Stimulated activated CD4-positive, alpha-beta T cell treated with anti-CD3 and anti-CD28 coated beads, Interleukin-1b, Interleukin-23, amount 100 ng/mL, for 4 hours (primary cell): ENCODE measurements around the gene PHKG2.
"Not testable (repeated sequence)": the region's sequence is repeated elsewhere in the genome, so short reads cannot be mapped to it uniquely, and the experiment has no call there.

ENCODE experiments used
- DNase-seq, 2 donors: peaks; one replicate each; pipeline ENCODE4 v3.0.0-alpha.2; 2020; ENCODE audit warnings: low read depth in 2 of 2

Gene PHKG2

GRCh38 chr16:30747799-30748633 lies at the start of gene PHKG2:
Gene PHKG2 (plus strand): TSS chr16:30748425. CDS start chr16:30748821, 396 bp downstream.
- DNase-seq: peak; percentile 73 to 94

DNA sequence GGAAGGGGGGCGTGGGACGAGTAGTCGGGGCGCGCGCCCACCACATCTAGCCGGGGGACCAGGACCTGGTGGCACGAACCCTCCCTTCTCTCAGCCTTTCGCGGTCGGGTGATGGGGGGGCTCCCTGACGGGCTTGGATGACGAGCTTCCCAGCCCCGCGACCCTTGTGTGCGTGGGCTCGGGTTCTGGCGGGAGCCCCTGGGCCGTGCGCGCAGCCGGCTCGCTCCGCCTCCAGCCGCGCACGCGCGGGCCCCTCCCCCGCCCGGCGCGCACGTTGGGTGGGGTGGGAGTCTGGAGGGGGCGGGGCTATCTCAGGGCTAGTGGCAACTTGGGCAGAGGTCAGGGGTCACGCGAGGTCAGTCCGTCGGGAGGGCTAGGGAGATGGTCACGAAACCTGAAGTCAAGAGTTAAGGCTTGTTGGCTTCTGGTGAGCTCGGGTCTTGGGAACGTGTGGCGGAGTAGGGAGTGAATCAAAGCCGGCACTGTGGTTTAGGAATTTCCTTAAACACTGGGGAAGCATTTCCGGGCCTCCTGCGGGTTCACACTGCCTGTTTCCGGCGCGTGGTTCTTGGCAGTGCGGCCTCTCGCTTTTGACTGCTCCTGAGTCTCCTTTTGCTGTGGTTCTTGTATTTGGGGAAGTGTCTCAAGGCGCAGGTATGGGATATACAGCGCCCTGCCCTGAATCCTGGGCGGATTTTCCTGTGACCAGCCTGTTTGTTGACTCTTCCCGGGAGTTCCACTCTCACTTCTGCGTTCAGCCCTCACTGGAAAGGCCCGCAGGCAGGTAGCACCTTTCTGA lies 49.2 kb upstream of the PHKG2 start, which contains the start of gene SRCAP:
TSS of gene SRCAP (plus strand) at position 356 of the 799 bp plus-strand sequence. CDS start 1,654 bp downstream, outside the sequence.
- peak; percentile 80 to 86 for DNase-seq

DNA sequence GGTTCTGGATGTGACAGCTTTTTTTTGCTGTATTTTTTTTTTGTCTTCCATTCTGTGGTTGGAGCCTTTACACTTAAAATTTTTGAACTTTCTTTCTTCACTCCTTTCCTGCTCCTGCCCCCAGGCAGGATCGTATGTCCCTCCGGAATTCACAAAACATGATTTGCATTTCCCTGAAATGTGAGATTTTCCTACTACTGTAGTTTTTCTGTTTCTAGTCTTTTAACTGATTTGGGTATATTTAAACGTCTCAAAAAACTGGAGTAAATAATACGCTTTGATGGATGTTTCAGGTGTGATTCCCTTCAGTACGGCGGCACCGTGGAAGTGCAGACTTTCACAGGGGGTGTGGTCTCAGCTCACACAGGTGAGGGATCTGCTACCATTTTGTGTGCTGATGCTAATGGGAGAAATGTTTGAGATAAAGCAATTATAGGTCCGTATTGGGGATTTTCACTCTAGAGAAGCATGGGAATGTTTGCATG lies 48.6 kb upstream of the PHKG2 start:
- no peak for DNase-seq

DNA sequence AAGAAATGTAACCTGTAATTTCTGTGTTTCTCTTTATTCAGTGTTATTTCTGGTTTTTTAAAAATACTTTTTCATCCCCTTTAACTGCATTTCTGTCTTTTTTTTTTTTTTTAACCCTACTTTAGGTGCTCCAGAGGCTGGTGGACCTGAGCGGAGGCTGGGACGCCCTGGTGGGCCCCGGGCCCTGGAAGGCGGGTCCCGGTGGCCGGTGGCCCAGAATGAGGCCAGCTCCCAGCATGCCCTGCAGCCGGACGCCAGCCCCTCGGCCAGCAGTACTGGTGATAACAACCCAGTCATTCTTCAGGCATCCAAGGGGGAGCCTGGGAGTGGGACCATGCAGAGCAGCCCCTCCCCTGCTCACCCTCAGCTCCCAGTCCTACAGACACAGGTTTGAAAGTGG lies 47.7 kb upstream of the PHKG2 start:
- DNase-seq: no peak

- no peak for DNase-seq
Measured at GRCh38 chr16:30700971-30701370, 47.3 kb upstream of the PHKG2 start.

GRCh38 chr16:30703071-30703470 lies 45.2 kb upstream of the PHKG2 start:
- not testable (repeated sequence) for DNase-seq

- no peak for DNase-seq
Measured at GRCh38 chr16:30703971-30704370, 44.3 kb upstream of the PHKG2 start.

- DNase-seq: no peak
Measured at GRCh38 chr16:30706046-30706445, 42.2 kb upstream of the PHKG2 start.

DNA sequence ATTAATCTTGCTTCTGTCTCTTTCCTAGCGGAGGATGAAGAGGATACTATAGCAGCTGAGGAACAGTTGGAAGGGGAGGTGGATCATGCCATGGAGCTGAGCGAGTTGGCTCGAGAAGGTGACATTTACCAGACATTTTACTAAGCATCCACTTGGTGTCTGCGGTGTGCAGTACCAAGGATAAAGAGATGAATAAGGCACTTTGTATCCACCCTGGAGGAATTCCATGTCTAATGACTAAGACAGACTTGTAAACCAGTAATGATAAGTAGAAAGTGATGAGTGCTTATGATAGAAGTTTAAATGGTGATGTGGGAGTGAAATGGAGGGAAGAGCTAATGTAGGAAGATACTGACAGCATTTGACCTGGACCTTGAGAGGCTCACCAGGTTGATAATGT lies 37.3 kb upstream of the PHKG2 start:
- no peak for DNase-seq

- no peak for DNase-seq
Measured at GRCh38 chr16:30711712-30712111, 36.5 kb upstream of the PHKG2 start.

- peak in 1 of 2 donors; percentile 30 for DNase-seq
Measured at GRCh38 chr16:30715750-30716445, 32.3 kb upstream of the PHKG2 start.

- no peak for DNase-seq
Measured at GRCh38 chr16:30720086-30720485, 28.1 kb upstream of the PHKG2 start.

- DNase-seq: no peak
Measured at GRCh38 chr16:30720694-30721093, 27.5 kb upstream of the PHKG2 start.

DNA sequence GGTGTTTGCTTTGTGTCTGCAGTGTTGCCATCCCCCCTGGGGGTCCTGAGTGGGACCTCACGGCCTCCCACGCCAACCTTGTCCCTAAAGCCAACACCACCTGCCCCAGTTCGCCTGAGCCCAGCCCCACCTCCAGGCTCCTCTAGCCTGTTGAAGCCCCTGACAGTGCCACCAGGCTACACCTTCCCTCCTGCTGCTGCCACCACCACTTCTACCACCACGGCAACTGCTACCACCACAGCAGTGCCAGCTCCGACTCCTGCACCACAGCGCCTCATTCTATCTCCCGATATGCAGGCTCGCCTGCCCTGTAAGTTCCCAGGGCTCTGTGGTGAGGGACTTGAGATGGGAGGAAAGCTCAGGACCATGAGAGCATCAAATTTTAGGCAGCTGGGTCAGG lies 27.1 kb upstream of the PHKG2 start:
- no peak for DNase-seq

GRCh38 chr16:30721606-30722005 lies 26.6 kb upstream of the PHKG2 start:
- no peak for DNase-seq

DNA sequence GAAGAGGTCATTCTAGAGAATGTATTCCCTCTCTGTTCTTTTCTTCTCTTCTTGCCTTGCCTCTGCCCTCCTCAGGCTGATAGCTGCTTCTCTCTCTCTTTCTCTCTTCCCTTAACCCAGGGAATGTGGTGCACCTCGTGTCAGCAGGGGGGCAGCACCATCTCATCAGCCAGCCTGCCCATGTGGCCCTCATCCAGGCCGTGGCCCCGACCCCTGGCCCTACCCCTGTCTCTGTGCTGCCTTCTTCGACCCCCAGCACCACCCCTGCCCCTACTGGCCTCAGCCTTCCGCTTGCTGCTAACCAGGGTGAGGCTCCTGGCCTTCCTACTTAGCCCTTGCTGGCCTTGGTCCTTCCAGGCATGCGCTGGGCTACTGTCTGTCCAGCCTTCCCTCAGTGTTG lies 25.8 kb upstream of the PHKG2 start:
- DNase-seq: no peak

DNA sequence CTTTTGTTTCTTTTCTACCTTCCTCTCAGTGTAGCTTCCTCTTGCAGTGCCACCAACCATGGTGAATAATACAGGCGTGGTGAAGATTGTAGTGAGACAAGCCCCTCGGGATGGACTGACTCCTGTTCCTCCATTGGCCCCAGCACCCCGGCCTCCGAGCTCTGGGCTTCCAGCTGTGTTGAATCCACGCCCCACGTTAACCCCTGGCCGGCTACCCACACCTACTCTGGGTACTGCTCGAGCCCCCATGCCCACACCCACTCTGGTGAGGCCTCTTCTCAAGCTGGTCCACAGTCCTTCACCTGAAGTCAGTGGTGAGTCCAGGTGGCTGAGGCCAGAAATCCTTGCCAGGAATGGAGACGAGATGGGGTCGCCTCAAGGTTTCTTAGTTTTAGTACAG lies 25.3 kb upstream of the PHKG2 start:
- DNase-seq: no peak

- DNase-seq: no peak
Measured at GRCh38 chr16:30723725-30724355, 24.4 kb upstream of the PHKG2 start.

DNA sequence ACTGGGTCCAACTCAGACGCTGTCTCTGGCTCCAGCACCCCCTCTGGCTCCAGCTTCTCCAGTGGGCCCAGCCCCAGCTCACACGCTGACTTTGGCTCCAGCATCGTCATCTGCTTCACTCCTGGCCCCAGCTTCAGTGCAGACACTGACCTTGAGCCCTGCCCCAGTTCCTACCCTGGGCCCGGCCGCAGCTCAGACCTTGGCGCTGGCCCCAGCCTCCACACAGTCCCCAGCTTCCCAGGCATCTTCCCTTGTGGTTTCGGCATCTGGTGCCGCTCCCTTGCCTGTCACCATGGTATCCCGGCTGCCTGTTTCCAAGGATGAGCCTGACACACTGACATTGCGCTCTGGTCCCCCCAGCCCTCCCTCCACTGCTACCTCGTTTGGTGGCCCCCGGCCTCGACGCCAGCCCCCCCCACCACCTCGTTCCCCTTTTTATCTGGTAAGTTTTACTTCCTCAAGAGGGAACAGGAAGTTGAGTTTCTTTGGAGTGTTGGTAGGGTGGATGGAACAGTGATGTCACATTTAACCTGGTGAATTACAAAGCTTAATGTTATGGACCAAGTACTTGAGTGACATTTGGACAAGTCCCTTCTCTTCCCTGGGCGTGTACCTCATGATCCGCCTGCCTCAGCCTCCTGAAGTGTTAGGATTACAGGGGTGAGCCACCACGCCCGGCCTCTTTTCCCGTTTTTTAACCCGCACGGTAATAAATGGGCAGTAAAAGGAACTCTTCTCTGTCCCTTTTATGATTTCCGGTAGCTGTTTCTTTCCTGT lies 23.4 kb upstream of the PHKG2 start:
- DNase-seq: no peak

DNA sequence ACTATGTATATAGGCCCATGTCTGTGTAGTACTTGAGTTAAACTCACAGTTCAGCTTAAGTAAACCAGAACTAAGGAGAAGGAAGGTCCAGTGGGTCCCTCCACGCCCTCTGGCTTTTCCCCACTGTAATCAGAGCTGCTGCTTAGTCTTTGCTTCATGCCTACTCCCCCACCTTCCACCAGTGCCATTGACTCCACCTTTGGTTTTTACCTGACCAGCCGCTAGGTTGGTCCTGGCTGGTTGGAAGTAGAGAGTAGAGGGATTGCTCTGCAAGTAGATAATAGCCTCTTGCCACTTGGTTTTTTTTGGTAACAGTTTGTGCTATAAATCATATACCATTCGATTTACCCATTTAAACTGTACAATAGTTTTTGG lies 22.8 kb upstream of the PHKG2 start:
- DNase-seq: no peak

DNA sequence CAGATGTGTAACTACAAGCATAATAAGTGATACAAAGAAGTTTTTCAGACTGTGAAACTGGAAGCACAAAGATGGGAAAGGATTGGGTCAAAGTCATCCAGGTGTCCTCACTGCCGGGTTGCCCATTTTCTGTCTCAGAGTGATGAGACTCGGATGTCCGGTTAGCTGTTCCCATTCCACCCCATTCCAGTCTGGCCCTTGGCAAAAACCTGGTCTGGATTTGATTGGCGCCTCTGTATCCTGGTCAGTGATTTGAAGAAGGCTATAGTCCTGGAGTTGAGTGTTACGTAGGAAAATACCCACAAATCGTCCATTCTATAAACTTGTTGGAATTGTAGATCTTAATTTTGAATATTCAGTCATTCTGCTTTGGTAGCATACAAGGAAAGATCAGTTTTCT lies 19.9 kb upstream of the PHKG2 start:
- no peak for DNase-seq
